Stimulated activated effector memory CD8-positive, alpha-beta T cell treated with anti-CD3 and anti-CD28 coated beads, Interleukin-12 subunit alpha, Interleukin-12 subunit beta, amount 100 ng/mL, for 72 hours (primary cell): Measurements from ENCODE around the gene FEZ2.
"Not testable (repeated sequence)": the region's sequence is repeated elsewhere in the genome, so short reads cannot be mapped to it uniquely, and the experiment has no call there.

Experiments
- ATAC-seq: fragments of 150-1000 bp; cut with Tn5 transposase; 2 replicates; pipeline ENCODE4 v1.10.0; 2021
- DNase-seq, 2 donors: peaks; one replicate each; pipeline ENCODE4 v3.0.0; 2021 to 2022; ENCODE audit warnings: low spot score in 2 of 2
- H3K27ac Mint-ChIP-seq: one replicate; pipeline ENCODE4 v1.8.0; 2022; ENCODE audit warnings: mild to moderate bottlenecking, mixed read lengths
- H3K36me3 Mint-ChIP-seq: one replicate; pipeline ENCODE4 v1.8.0; 2022; ENCODE audit warnings: mild to moderate bottlenecking, mixed read lengths
- H3K4me1 Mint-ChIP-seq: one replicate; pipeline ENCODE4 v1.8.0; 2022; ENCODE audit warnings: mixed read lengths
- H3K4me3 Mint-ChIP-seq: one replicate; pipeline ENCODE4 v1.8.0; 2022; ENCODE audit warnings: mild to moderate bottlenecking, mixed read lengths
- H3K9me3 Mint-ChIP-seq: one replicate; pipeline ENCODE4 v1.8.0; 2022; ENCODE audit warnings: mixed read lengths

FEZ2 gene

GRCh38 chr2:36605273-36605672 is 7.3 kb upstream of the FEZ2 start:
- Mint-ChIP-seq H3K9me3 (no peaks in the 10 kb centered on the region), H3K36me3 (no peaks in the 10 kb centered on the region), H3K4me3 (no peak overlapping the region), H3K27ac (no peak overlapping the region), H3K4me1 (no peaks in the 10 kb centered on the region)
- ATAC-seq = no peak
- no peak for DNase-seq

- H3K27ac Mint-ChIP-seq, H3K4me1 Mint-ChIP-seq, H3K9me3 Mint-ChIP-seq, ATAC-seq, H3K36me3 Mint-ChIP-seq, H3K4me3 Mint-ChIP-seq, DNase-seq: not testable (repeated sequence)
Measured at GRCh38 chr2:36603629-36604028, 5.7 kb upstream of the FEZ2 start.

- ATAC-seq (no peak), DNase-seq (no peak)
- H3K4me3 Mint-ChIP-seq = peak overlapping the region; percentile 80
- H3K27ac Mint-ChIP-seq = peak overlapping the region; percentile 86
- peaks cover 36% of the 10 kb centered on the region for H3K4me1 Mint-ChIP-seq
- H3K9me3 Mint-ChIP-seq = no peaks in the 10 kb centered on the region
- peaks cover 5% of the 10 kb centered on the region for H3K36me3 Mint-ChIP-seq
Measured at GRCh38 chr2:36597003-36597531, 901 bp downstream of the FEZ2 start.

GRCh38 chr2:36596397-36596796 is 1.6 kb downstream of the FEZ2 start:
- Mint-ChIP-seq H3K36me3 (peaks cover 5% of the 10 kb centered on the region), H3K9me3 (no peaks in the 10 kb centered on the region), H3K27ac (peak overlapping the region; percentile 86), H3K4me3 (peak overlapping the region; percentile 80), H3K4me1 (peaks cover 36% of the 10 kb centered on the region)
- ATAC-seq (no peak), DNase-seq (no peak)

GRCh38 chr2:36594849-36595248 is 3.1 kb downstream of the FEZ2 start:
- no peak for ATAC-seq
- Mint-ChIP-seq H3K27ac (no peak overlapping the region), H3K9me3 (no peaks in the 10 kb centered on the region), H3K36me3 (peaks cover 12% of the 10 kb centered on the region), H3K4me1 (peaks cover 36% of the 10 kb centered on the region), H3K4me3 (no peak overlapping the region)
- no peak for DNase-seq

- Mint-ChIP-seq H3K36me3 (peaks cover 50% of the 10 kb centered on the region), H3K4me1 (peaks cover 14% of the 10 kb centered on the region), H3K27ac (no peak overlapping the region), H3K4me3 (no peak overlapping the region), H3K9me3 (no peaks in the 10 kb centered on the region)
- no peak for DNase-seq
- no peak for ATAC-seq
Measured at GRCh38 chr2:36589230-36589630, 8.7 kb downstream of the FEZ2 start.

- peaks cover 65% of the 10 kb centered on the region for H3K36me3 Mint-ChIP-seq
- H3K27ac Mint-ChIP-seq = no peak overlapping the region
- no peak for ATAC-seq
- no peaks in the 10 kb centered on the region for H3K9me3 Mint-ChIP-seq
- H3K4me1 Mint-ChIP-seq = peaks cover 8% of the 10 kb centered on the region
- no peak overlapping the region for H3K4me3 Mint-ChIP-seq
- no peak for DNase-seq
Measured at GRCh38 chr2:36587556-36587955, 10.4 kb downstream of the FEZ2 start.

- no peak for ATAC-seq
- Mint-ChIP-seq H3K27ac (no peak overlapping the region), H3K9me3 (no peaks in the 10 kb centered on the region), H3K4me3 (no peak overlapping the region), H3K4me1 (peaks cover 8% of the 10 kb centered on the region), H3K36me3 (peaks cover 69% of the 10 kb centered on the region)
- DNase-seq = no peak
Measured at GRCh38 chr2:36587101-36587500, 10.9 kb downstream of the FEZ2 start.

GRCh38 chr2:36586672-36587071 is 11.3 kb downstream of the FEZ2 start:
- peaks cover 74% of the 10 kb centered on the region for H3K36me3 Mint-ChIP-seq

GRCh38 chr2:36584148-36584794 is 13.7 kb downstream of the FEZ2 start:
- H3K27ac Mint-ChIP-seq = no peak overlapping the region
- DNase-seq = no peak
- H3K4me1 Mint-ChIP-seq = peaks cover 8% of the 10 kb centered on the region
- H3K9me3 Mint-ChIP-seq = no peaks in the 10 kb centered on the region
- no peak overlapping the region for H3K4me3 Mint-ChIP-seq
- no peak for ATAC-seq
- peaks cover 84% of the 10 kb centered on the region for H3K36me3 Mint-ChIP-seq

More at GRCh38 chr2:36586672-36587071, 11.3 kb downstream of the FEZ2 start:
- DNase-seq = no peak
- Mint-ChIP-seq H3K4me1 (peaks cover 8% of the 10 kb centered on the region), H3K27ac (no peak overlapping the region), H3K4me3 (no peak overlapping the region), H3K9me3 (no peaks in the 10 kb centered on the region)
- no peak for ATAC-seq

GRCh38 chr2:36582951-36583350 is 15.0 kb downstream of the FEZ2 start:
- no peak overlapping the region for H3K27ac Mint-ChIP-seq
- H3K9me3 Mint-ChIP-seq = no peaks in the 10 kb centered on the region
- no peak overlapping the region for H3K4me3 Mint-ChIP-seq
- no peak for ATAC-seq
- H3K36me3 Mint-ChIP-seq = peaks cover 89% of the 10 kb centered on the region
- H3K4me1 Mint-ChIP-seq = peaks cover 19% of the 10 kb centered on the region
- no peak for DNase-seq

- H3K9me3 Mint-ChIP-seq = no peaks in the 10 kb centered on the region
- no peak overlapping the region for H3K27ac Mint-ChIP-seq
- H3K36me3 Mint-ChIP-seq = peaks cover 89% of the 10 kb centered on the region
- peaks cover 19% of the 10 kb centered on the region for H3K4me1 Mint-ChIP-seq
- H3K4me3 Mint-ChIP-seq = no peak overlapping the region
- DNase-seq (no peak), ATAC-seq (no peak)
Measured at GRCh38 chr2:36582538-36582937, 15.4 kb downstream of the FEZ2 start.

GRCh38 chr2:36579297-36579664 is 18.7 kb downstream of the FEZ2 start:
- H3K4me1 Mint-ChIP-seq = peaks cover 12% of the 10 kb centered on the region
- no peaks in the 10 kb centered on the region for H3K9me3 Mint-ChIP-seq
- DNase-seq = no peak
- no peak for ATAC-seq
- H3K4me3 Mint-ChIP-seq = no peak overlapping the region
- H3K36me3 Mint-ChIP-seq = peaks cover 93% of the 10 kb centered on the region
- H3K27ac Mint-ChIP-seq = peak overlapping the region; percentile 17

- Mint-ChIP-seq H3K9me3 (no peaks in the 10 kb centered on the region), H3K4me3 (no peak overlapping the region), H3K4me1 (peaks cover 12% of the 10 kb centered on the region), H3K36me3 (peaks cover 89% of the 10 kb centered on the region), H3K27ac (peak overlapping the region; percentile 24)
- ATAC-seq (peak; percentile 56), DNase-seq (no peak)
Measured at GRCh38 chr2:36578343-36579296, 19.3 kb downstream of the FEZ2 start.

- no peak for ATAC-seq
- Mint-ChIP-seq H3K27ac (no peak overlapping the region), H3K9me3 (no peaks in the 10 kb centered on the region)
Measured at GRCh38 chr2:36577884-36578283, 20.1 kb downstream of the FEZ2 start.

GRCh38 chr2:36574560-36574959 is 23.4 kb downstream of the FEZ2 start:
- Mint-ChIP-seq H3K4me1 (peaks cover 12% of the 10 kb centered on the region), H3K27ac (no peak overlapping the region), H3K9me3 (no peaks in the 10 kb centered on the region), H3K36me3 (peaks cover 68% of the 10 kb centered on the region), H3K4me3 (no peak overlapping the region)
- no peak for DNase-seq
- ATAC-seq = no peak

More at GRCh38 chr2:36577884-36578283, 20.1 kb downstream of the FEZ2 start:
- peaks cover 88% of the 10 kb centered on the region for H3K36me3 Mint-ChIP-seq
- H3K4me3 Mint-ChIP-seq = no peak overlapping the region
- DNase-seq = no peak
- peaks cover 12% of the 10 kb centered on the region for H3K4me1 Mint-ChIP-seq
